ENCODE results near the gene SLC38A8.

Gene SLC38A8

GRCh38 chr16:84040226-84040822 lies 2.3 kb downstream of the SLC38A8 start:
- DNase-seq = no peak
- in situ Hi-C loops (cut with HindIII; ENCODE audit: low pct_ligation_motif_present, low pct_unique_long_range_greater_than_20kb, low sequenced_read_pairs) = no loop called here

DNA sequence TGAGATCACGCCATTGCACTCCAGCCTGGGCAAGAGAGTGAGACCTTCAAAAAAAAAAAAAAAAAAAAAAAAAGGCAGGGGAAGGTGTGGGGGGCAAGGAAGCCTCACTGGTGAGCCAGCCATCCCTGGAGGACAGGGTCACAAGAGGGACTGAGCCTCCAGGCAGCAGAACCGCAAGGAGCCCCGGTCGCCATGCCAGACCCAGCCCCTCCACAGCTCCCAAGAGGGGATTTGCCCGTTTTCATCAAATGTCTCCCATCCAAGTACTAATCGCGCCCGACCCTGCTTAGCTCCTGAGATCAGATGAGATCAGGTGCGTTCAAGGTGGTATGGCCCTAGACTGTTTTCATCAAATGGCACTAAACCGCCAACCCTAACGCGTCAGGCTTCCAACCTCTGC lies 2.9 kb downstream of the SLC38A8 start:
- DNase-seq = no peak

DNA sequence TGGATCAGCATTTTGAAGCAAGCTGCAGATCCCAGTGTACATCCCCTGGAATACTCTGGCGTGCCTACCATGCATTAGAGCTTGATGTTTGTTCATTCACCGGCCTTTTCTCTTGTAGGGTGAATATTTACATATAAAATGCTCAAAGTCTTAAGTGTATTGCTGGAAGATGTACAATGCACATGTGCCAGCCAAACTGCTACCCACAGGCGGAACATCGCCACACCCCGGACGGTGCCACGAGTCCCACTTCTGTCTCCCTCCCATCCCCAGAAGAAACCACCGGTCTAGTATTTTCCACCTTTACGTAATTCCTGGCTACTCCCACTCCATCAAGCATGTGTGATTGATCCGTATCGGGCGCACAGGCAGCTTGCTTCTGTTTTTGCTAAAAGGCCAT lies 4.1 kb downstream of the SLC38A8 start:
- in situ Hi-C loops (cut with HindIII; ENCODE audit: low pct_ligation_motif_present, low pct_unique_long_range_greater_than_20kb, low sequenced_read_pairs) = no loop called here
- no peak for DNase-seq

More for the DNA sequence above, 2.9 kb downstream of the SLC38A8 start:
- in situ Hi-C loops (cut with HindIII; ENCODE audit: low pct_ligation_motif_present, low pct_unique_long_range_greater_than_20kb, low sequenced_read_pairs) = no loop called here

DNA sequence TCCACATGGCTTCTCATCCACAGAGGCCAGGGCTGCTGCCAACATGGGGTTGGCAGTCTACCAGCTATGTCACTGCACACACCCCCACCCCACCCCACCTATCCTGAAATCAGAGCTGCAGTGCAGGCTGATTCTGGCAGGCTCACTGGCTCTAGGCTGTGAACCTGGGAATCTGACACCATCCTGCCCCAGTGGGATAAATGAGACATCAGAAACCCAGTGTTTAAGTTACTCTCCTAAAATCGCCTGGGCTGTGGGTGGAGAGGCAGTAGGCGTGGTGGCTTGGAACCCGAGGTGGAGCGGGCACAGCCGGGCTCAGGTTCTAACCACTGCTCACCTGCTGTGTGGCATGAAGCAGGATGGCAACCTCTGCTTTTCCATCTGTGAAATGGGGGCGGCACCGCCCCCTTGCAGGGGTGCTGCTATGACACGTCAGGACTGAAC lies 5.6 kb downstream of the SLC38A8 start:
- no peak for DNase-seq
- in situ Hi-C loops (cut with HindIII; ENCODE audit: low pct_ligation_motif_present, low pct_unique_long_range_greater_than_20kb, low sequenced_read_pairs) = no loop called here

GRCh38 chr16:84036131-84036530 lies 6.5 kb downstream of the SLC38A8 start:
- in situ Hi-C loops (cut with HindIII; ENCODE audit: low pct_ligation_motif_present, low pct_unique_long_range_greater_than_20kb, low sequenced_read_pairs) = no loop called here
- no peak for DNase-seq

- in situ Hi-C loops (cut with HindIII; ENCODE audit: low pct_ligation_motif_present, low pct_unique_long_range_greater_than_20kb, low sequenced_read_pairs) = no loop called here
- DNase-seq = no peak
Observed at GRCh38 chr16:84034516-84034915, 8.1 kb downstream of the SLC38A8 start.

- in situ Hi-C loops (cut with HindIII; ENCODE audit: low pct_ligation_motif_present, low pct_unique_long_range_greater_than_20kb, low sequenced_read_pairs) = no loop called here
- DNase-seq = no peak
Observed at GRCh38 chr16:84033251-84034195, 9.1 kb downstream of the SLC38A8 start.

DNA sequence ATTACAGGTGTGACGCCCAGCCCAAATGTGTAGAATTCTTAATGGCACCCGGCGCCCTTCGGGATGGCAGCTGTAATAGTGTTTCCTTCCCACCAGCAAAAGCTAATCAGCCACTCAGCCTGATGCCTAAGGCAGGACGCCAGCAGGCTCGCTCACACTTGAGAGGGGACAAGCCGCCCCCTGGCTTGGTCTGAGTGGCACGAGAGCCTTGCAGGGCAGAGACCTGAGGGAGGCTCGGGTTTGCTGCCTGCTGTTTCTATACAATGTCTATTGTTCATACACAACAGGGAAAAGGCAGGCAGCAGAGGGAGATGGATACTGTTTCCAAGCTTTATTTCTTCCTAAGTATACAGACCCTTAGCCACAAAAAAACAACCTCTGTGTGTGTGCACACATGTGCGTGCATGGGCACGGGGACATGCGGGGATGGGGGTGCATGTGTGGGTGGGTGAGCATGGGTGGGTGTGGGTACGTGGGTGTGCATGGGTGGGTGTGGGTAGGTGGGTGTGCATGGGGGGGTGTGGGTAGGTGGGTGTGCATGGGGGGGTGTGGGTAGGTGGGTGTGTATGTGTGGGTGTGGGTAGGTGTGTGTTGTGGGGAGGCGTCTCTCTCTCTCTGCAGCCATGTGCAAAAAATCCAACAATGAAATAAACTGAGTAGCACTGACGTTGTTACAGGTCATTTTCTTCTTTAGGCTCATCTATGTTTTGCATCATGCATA lies 10.0 kb downstream of the SLC38A8 start:
- no peak for DNase-seq

DNA sequence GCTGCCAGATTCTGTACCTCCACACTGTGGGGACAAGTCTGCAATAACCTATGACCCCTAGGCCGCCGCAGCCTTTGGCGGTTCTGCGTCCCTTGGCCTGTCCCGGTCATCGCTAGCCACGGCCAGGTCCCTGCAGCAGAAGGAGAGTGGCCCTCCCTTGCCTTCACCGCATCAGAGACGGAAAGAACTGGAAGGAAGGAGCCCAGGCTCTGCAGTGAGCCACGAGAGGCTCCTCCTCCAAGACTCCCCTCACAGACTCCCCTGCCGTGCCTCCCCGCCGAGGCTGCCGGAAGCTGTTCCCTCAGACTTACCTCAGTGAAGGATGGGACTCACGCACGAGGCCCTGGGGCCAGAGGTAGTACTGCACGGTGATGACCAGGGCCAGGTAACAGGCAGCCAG lies 11.0 kb downstream of the SLC38A8 start:
- no peak for DNase-seq
- in situ Hi-C loops (cut with HindIII; ENCODE audit: low pct_ligation_motif_present, low pct_unique_long_range_greater_than_20kb, low sequenced_read_pairs) = no loop called here

More for the DNA sequence above, 10.0 kb downstream of the SLC38A8 start:
- in situ Hi-C loops (cut with HindIII; ENCODE audit: low pct_ligation_motif_present, low pct_unique_long_range_greater_than_20kb, low sequenced_read_pairs) = no loop called here

- DNase-seq = no peak
Observed at GRCh38 chr16:84029297-84030047, 13.1 kb downstream of the SLC38A8 start.

DNA sequence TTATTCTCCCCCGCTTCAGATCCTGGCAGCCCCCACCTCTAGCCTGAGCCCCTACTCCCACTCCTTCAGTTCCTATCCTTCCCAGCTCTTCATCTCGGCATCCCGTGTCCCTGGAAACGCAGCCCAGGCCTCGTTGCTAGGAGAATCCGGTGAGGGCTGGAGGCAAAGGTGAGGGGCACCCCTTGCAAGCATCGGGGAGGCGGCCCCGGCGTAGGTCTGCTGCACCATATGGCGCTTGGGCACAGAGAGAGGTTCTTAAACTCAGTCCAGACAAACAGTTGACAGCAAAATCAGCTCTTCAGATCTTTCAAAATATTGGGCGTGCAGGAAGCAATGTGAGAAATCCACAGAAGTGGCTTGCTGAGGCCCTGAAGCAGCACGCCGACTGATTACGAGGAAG lies 15.0 kb downstream of the SLC38A8 start:
- DNase-seq = no peak
- in situ Hi-C loops (cut with HindIII; ENCODE audit: low pct_ligation_motif_present, low pct_unique_long_range_greater_than_20kb, low sequenced_read_pairs) = no loop called here

More at GRCh38 chr16:84029297-84030047, 13.1 kb downstream of the SLC38A8 start:
- in situ Hi-C loops (cut with HindIII; ENCODE audit: low pct_ligation_motif_present, low pct_unique_long_range_greater_than_20kb, low sequenced_read_pairs) = no loop called here

DNA sequence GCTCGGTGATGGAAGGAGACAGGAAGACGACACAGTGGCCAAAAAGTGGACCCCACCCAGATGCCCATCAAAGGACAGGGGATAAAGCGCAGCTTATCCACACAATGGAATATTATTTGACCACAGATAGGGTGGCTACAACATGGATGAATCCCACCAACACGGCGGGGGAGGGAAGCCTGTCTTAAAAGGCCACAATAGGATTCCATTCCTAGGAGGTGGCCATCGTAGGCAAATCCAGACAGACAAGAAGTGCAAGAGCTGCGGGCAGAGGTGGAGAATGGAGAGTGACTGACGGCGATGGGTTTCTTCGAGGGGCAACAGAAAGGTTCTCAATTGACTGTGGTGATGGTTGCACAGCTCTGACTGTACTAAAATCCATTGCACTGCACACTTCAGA lies 16.0 kb downstream of the SLC38A8 start:
- in situ Hi-C loops (cut with HindIII; ENCODE audit: low pct_ligation_motif_present, low pct_unique_long_range_greater_than_20kb, low sequenced_read_pairs) = no loop called here
- no peak for DNase-seq

DNA sequence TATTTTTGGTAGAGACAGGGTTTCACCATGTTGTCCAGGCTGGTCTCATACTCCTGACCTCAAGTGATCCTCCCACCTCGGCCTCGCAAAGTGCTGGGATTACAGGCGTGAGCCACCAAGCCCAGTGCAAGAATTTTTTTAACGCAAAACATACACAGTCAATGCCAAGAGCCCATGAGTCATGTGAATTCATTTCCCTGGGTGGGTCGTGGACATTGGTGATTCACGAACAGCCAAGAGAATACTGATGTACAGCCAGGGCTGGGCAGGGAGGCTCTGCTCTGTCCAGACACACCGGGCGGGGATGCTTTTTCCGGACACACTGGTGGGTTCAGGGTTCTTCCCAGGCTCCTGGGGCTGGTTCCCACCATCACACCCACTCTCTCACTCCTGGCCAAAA lies 17.7 kb downstream of the SLC38A8 start:
- DNase-seq = no peak
- in situ Hi-C loops (cut with HindIII; ENCODE audit: low pct_ligation_motif_present, low pct_unique_long_range_greater_than_20kb, low sequenced_read_pairs) = no loop called here

- no peak for DNase-seq
- in situ Hi-C loops (cut with HindIII; ENCODE audit: low pct_ligation_motif_present, low pct_unique_long_range_greater_than_20kb, low sequenced_read_pairs) = no loop called here
Observed at GRCh38 chr16:84022644-84023043, 20.0 kb downstream of the SLC38A8 start.

DNA sequence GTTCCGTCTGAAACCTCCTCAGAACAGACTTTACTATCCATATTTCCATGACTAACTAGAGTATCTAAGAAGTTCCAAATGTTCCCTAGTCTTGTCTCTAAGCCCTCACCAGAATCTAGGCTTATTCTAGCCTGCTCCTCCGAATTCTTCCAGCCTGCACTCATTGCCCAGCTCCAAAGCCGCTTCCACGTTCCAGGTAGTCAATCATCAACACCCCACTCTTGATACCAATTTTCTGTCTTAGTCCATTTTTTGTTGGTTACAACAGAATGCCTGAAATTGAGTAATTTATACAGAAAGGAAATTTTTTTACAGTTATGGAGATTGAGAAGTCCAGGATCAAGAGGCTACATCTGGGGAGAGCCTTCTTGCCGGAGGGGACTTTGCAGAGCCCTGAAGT lies 21.1 kb downstream of the SLC38A8 start:
- in situ Hi-C loops (cut with HindIII; ENCODE audit: low pct_ligation_motif_present, low pct_unique_long_range_greater_than_20kb, low sequenced_read_pairs) = no loop called here
- DNase-seq = no peak

DNA sequence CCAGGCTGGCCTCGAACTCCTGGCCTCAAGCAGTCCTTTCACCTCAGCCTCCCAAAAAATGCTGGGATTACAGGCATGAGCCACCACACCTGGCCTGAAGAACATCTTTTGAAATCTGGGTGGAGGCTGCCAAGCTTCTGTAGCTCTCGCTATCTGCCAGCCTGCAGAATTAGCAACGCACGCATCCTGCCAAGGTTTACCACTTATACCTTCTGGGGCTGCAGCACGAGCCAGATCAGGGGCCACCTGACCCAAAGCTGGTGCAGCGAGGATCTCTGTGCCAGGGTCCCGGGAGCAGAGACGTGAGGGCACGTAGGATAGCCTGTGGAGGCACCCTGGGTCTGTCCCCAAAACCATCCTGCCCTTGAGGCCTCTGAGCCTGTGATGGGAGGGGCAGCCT lies 22.2 kb downstream of the SLC38A8 start:
- in situ Hi-C loops (cut with HindIII; ENCODE audit: low pct_ligation_motif_present, low pct_unique_long_range_greater_than_20kb, low sequenced_read_pairs) = no loop called here
- DNase-seq = no peak

- DNase-seq = no peak
- in situ Hi-C loops (cut with HindIII; ENCODE audit: low pct_ligation_motif_present, low pct_unique_long_range_greater_than_20kb, low sequenced_read_pairs) = no loop called here
Observed at GRCh38 chr16:84018710-84019109, 23.9 kb downstream of the SLC38A8 start.

DNA sequence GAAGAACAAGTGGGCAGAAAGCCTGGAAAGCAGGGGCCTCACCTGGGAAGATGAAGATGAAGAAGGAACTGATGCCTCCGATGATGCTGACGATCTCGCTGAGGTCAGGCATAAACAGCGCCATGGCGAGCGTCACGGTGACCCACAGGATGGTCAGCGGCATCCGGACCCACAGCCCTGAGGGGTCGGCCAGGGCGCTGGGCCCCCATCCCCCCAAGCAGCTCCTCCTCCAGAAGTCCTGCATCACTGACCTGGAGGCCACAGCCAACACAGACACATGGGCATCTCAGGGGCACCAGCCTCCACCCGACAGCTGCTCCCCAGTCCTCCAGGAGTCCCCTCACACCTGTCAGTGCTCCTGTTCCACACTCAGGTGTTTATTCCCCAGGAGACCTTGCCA lies 26.1 kb downstream of the SLC38A8 start:
- in situ Hi-C loops (cut with HindIII; ENCODE audit: low pct_ligation_motif_present, low pct_unique_long_range_greater_than_20kb, low sequenced_read_pairs) = no loop called here
- no peak for DNase-seq

DNA sequence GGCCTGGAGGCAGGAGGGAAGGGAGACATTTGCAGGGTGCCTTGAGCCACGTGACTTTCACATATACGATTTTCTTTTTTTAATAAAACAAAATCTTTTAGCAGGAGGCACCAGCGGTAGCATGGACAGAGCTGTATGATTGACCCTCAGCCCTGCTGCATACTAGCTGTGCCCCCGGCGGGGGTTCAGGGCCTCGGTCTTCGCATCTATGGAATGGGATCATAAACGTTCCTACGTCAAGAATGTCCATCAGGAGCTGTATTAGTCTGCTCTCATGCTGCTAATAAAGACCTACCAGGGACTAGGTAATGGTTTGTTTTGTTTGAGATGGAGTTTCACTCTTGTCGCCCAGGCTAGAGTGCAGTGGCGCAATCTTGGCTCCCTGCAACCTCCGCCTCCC lies 27.2 kb downstream of the SLC38A8 start:
- DNase-seq = no peak
- in situ Hi-C loops (cut with HindIII; ENCODE audit: low pct_ligation_motif_present, low pct_unique_long_range_greater_than_20kb, low sequenced_read_pairs) = no loop called here
